ENCODE results near the gene CHID1.

DNA sequence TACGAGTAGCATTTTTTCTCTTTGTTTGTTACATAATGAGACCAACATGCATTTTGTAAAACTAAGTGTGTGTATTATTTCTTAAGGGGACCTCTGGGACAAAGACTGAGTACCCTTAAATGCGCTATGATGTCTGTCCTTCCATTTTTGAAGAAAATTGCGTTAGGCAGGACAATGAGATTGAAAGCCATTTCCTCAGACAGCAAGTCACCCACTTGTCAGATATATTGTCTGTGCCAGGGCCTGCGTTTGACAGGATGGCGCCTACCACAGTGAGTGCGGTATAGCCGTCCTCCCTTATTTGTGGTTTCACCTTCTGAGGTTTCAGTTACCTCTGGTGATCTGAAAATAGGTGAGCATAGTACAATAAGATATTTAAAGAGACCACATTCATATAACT, 17.3 kb upstream of the CHID1 start:
- no peak for TF ChIP-seq POLR2A (IDR thresholded peaks at IDR 0.05; ENCODE audit: extremely low read depth, insufficient read length)
- TF ChIP-seq, protein P1, sequence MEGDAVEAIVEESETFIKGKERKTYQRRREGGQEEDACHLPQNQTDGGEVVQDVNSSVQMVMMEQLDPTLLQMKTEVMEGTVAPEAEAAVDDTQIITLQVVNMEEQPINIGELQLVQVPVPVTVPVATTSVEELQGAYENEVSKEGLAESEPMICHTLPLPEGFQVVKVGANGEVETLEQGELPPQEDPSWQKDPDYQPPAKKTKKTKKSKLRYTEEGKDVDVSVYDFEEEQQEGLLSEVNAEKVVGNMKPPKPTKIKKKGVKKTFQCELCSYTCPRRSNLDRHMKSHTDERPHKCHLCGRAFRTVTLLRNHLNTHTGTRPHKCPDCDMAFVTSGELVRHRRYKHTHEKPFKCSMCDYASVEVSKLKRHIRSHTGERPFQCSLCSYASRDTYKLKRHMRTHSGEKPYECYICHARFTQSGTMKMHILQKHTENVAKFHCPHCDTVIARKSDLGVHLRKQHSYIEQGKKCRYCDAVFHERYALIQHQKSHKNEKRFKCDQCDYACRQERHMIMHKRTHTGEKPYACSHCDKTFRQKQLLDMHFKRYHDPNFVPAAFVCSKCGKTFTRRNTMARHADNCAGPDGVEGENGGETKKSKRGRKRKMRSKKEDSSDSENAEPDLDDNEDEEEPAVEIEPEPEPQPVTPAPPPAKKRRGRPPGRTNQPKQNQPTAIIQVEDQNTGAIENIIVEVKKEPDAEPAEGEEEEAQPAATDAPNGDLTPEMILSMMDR (IDR thresholded peaks at IDR 0.05; ENCODE audit: low read depth, low read length) = no peak
- TF ChIP-seq, protein P2, sequence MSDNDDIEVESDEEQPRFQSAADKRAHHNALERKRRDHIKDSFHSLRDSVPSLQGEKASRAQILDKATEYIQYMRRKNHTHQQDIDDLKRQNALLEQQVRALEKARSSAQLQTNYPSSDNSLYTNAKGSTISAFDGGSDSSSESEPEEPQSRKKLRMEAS (IDR thresholded peaks at IDR 0.05; ENCODE audit: low read depth, low read length) = no peak

Data from NB4 (cell line).